DMS53 treated with DMSO at 0.1 percent for 48 hours (cell line): ENCODE results near the gene CLCN3.
"Not testable (repeated sequence)": the region's sequence is repeated elsewhere in the genome, so short reads cannot be mapped to it uniquely, and the experiment has no call there.

Experiments
- DNase-seq: peaks from one replicate; lab custom pipeline; 2025; ENCODE audit not compliant: unreplicated experiment; lab: John Stamatoyannopoulos, UW

CLCN3 gene

GRCh38 chr4:169619958-169620879 is at the start of gene CLCN3:
Gene CLCN3, plus strand, starts transcription at chr4:169620578. Its CDS starts 15,351 bp downstream, at chr4:169635929.
- peak; percentile 91 for DNase-seq

DNA sequence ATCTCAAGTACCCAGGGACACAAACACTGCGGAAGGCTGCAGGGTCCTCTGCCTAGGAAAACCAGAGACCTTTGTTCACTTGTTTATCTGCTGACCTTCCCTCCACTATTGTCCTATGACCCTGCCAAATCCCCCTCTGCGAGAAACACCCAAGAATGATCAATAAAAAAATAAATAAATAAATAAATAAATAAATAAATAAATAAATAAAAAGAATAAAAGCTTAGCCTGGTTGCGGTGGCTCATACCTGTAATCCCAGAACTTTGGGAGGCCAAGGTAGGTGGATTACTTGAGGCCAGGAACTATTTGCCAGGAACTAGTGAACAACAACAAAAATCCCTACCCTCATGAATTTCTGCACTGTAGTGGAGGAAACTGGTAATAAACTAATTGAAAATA is 49.4 kb upstream of the CLCN3 start:
- not testable (repeated sequence) for DNase-seq

- DNase-seq, result no peak
These were observed 48.9 kb upstream of the CLCN3 start for GRCh38 chr4:169571435-169571834.

DNA sequence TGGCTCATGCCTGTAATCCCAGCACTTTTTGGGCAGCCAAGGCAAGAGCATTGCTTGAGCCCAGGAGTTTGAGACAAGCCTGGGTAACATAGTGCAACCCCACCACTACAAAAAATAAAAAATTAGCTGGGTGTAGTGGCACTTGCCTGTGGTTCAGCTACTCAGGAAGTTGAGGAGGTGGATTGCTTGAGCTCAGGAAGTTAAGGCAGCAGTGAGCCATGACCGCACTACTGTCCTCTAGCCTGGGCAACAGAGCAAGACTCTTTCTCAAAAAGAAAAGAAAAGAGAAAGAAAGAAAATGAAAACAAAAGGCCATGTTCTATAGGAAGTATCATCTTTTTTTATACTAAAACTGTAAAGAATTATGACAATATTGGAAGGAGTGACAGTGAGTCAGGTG is 46.5 kb upstream of the CLCN3 start:
- DNase-seq, result no peak

DNA sequence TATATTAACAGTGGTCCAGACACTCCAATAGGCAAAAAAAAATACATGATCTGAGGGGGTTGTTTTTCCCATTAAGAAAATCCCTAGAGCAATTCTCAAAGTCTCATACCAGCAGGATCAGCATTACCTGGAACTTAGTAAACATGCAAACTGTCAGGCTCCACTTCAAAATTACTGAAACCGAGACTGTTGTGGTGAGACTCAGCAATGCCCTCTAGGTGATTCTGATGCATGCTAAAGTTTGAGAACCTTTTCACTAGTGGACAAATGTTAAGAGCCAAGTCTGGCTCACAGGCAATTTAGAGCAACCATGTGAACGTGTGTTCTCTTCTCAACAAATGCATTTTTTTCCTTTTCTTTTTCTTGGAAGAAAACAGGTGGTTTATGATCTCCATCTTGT is 38.2 kb upstream of the CLCN3 start:
- no peak for DNase-seq

- no peak for DNase-seq
These were observed 37.7 kb upstream of the CLCN3 start for GRCh38 chr4:169582706-169583105.

DNA sequence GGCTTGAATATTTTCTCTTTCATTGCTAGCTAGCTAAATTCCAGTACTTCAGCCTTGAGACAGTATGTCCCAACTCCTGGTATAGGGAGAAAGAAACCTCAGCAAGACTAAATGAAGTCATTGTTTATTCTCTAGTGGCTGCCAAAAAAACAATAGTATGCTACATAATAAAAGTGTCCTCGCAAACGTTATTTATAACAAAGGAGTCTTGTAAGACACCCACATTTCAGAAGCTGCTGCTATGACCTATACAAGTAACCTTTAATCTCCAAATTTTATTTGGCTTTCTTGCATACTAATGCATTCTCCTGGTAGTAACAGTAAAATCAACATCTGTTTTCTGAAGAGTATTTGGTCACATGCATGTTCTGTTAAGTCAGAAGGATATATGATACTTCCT is 36.8 kb upstream of the CLCN3 start:
- no peak for DNase-seq

- DNase-seq, result no peak
These were observed 27.3 kb upstream of the CLCN3 start for GRCh38 chr4:169593050-169593560.

DNA sequence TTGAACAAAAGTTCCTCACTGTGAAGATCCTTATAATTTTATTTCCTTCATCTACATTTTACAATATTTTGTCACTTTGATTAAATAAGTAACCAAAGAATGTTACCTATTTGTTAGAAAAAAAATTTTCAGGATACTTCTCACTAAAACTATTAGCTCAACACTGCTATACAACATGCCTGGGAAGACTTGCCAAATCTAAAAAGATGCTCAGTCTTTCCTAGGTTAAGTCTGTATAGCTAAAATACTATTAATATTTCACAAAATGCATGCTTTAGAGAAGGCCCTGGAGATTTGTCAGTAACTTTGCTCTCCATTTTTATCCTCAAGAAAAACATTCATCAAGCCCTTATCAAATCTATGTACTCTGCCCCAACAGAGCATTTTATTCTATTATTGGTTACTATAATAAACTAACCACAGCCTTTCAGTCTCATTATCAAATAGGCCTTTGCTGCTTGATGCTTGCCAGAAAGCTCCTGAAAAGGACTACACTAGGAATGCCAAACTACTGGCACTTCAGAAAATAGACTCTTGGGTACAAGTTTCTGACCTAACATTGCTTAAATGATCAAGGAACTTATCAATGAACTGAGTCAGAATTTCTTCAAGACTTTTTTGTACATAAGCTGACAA is 25.7 kb upstream of the CLCN3 start:
- DNase-seq, result no peak

DNA sequence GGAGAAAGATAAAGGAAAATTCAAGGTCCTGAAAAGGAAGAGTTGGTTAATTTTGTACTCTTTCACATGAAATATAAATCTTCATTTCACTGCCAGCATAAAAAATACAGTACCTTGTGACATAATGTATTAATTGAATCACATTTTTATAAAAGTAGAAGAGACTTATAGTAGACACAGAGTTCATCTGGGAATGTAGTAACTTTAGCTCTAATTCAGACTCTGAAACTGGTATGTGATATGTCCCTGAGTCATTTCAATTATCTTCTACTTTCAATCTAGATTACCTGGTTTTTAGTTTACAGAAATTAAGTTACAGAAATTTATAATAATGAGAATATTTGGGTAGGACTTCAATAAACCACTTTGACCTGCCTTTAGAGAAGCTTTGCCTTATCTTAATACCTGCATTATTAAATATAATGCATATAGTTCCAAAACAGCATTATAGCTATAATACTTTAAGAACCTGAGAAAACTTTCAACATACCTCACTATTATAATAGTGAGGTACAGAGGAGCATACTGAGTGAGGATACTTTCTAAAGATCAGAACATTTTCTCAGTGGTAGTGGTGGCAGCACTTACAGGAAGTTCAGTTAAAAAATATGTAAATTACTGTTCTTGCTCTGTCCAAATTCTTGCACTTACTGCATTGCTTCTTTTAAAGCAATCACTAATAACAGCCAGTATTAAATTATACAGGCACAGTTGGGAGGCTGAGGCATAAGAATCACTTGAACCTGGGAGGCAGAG is 19.2 kb upstream of the CLCN3 start:
- no peak for DNase-seq

GRCh38 chr4:169603312-169603711 is 17.1 kb upstream of the CLCN3 start:
- no peak for DNase-seq

GRCh38 chr4:169604131-169604900 is 16.1 kb upstream of the CLCN3 start:
- DNase-seq, result no peak

DNA sequence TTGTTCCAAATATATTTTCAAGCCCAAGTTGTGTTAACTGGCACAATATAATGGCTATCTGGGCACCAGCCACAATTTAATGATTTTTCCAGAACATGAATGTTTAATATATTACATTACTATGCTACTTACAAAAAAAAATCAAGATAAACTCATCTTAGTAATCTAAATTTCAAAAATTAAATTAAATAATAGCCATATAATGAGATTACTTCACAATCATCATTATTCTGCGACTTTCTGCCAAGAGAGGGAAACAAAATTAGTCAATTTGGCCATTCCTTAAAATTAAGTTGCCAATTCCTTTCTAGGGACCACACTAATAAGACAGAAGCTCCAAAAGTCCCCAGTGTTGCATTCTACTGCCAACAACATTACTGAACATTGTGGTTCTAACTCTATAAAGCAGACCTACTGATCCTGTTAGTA is 15.5 kb upstream of the CLCN3 start:
- DNase-seq, result no peak

DNA sequence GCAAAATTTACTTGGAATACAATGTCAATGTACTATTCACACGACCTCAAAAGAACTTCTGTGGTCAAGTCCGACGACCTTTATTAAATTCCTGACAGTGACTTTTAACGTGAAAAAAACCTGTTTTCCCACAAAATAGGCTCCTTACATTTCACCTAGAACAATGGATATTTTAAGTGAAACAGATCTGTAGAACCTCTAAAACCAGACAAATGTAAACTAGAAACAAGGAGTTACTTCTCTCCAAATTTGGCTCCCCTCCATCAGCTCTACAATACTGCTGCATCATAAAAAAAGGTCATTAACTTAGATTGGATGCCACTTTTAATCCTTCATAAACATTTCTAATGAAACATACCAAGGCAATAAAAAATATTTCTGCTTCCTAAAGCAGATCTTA is 9.2 kb upstream of the CLCN3 start:
- no peak for DNase-seq

DNA sequence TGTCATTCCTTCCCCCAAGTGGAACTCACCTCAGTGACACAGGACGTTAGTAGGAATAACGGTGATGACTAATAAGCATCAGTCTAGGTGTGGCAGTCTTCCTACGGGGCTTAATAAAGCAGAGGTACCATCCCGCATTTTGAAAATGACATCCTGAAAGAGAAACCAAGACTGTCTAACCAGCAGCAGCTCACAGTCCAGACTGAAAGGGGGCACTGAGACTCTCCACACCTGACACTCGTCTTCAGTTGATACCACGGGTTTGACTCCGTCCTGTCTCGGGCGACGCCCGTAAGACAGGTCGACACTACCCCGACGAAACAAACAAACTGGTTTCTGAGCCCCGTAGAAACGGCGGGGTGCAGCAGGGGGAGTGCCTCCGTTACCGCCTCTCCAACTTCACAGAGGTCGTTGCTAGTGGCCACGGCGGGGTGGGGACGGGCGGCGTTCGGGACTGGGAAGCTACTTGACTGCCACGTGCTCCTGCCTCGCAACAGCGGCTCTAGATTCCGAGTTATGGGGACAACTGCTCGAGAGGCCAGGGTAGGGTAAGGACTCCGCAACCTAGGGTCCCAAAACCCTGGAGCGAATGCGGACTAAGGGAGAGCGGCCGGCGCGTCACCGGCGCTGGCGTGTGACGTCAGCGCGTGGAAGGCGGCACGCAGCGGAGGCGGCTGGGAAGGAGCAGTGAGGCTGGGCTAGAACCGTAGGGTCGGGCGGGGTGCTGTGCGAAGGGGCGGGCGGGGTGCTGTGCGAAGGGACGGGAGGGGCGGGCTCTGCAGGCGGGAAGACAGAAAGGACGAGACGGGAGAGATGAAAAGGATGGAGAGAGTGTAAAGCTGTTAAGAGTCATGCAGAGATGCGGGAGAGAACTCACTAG is 8.1 kb upstream of the CLCN3 start, which contains the start of gene NEK1:
Gene NEK1, minus strand, starts transcription at position 593 of the 880 bp plus-strand sequence. CDS start 9,953 bp downstream, outside the sequence.
- DNase-seq, result peak; percentile 56

- DNase-seq, result peak; percentile 71
These were observed 7.2 kb upstream of the CLCN3 start for GRCh38 chr4:169612871-169613859.

DNA sequence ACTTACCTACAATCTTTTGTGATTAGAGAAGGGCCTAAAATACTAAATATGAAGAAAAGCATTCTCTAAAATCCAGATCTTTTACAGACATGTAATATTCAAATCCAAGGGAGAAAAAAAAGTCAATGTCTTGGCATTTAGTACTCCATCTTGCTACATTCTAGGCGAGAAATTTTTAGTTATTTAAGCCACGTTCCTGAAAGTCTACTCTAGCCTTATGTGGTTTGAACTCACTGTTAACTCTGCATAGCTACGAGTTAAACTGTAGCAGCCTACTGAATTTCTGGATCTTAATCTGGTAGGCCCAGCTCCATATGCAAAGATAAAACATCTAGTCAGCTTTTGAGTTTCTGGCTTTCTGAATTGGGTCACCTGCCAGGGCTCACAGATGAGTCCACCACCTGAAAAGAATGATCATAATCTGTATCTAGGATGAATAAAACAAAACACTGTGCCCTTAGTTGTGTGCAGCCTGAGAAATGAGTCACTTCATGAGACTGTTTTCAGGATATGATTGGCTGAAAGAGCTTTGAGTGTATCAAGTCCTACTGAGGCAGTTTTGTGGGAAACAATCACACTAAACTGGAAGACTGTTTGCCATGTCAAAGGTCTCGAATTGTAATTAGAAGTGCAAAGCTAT is 4.8 kb upstream of the CLCN3 start:
- DNase-seq, result no peak

DNA sequence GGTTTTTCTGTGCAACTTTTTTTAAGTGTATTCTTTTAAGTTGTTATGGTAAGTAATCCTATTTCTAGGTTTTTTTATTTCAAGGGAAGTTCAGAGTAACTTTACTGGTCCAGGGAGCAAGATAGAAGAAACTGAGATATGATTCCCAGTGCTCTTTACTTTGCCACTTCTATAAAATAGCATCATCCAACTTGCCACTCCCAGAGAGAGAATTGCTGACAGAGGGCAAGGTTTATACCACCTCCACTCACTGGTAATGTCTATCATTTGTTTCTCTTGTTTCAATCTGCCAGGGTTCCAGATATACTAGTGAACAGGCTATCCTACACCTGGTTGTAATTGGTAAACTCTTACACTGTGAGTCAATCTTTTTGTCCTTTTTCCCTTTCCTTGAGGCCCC is 3.5 kb upstream of the CLCN3 start:
- DNase-seq, result no peak
